ENCODE results near the gene HHAT. TPM values are rescaled to one million over a fixed set of nuclear protein-coding genes. Genes with fewer than 3 reads are reported as not detected.

The HHAT gene
- total and polyA plus RNA-seq, 9 of the 15 experiments (the other 6 are each of a cell fraction or from before 2014, with no cell fraction given): 0.07 to 0.16 (median 0.13) TPM; not detected in 1

DNA sequence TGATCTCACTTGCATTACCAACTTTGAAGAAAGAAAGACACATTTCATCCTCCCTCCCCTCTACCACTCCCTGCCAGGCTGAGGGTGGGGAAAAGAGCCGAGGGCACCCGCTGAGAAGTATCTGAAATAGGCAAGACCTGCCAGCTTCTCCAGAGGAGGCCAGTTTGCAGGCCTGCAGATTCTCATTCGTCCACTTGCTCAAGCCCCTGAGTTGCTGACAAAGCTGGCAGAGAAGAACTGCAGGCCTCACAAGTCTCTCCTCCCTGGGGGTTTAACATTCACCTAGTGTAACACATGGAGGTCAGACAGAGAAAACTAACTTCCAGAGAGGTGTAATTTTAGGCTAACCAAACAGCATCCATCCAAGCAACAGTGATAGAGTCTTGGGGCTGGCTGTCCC lies 376.4 kb downstream of the HHAT start:
- Histone ChIP-seq H4K20me1 (replicated peaks; ENCODE audit: control insufficient read depth, insufficient read depth, low read length) (no peaks in the 10 kb centered on the region), H3K4me3 (no peak overlapping the region), H2AFZ (ENCODE audit: low read depth, low read length) (no peak overlapping the region), H3K27ac (ENCODE audit: extremely low read depth, low read depth, low read length) (no peak overlapping the region), H3K9ac (ENCODE audit: insufficient read depth in 1 of 2, low read depth in 2 of 2, low read length in 2 of 2) (no peak overlapping the region), H3K4me1 (replicated peaks in 1 of 2; ENCODE audit: control insufficient read depth in 2 of 2, insufficient read depth in 2 of 2, low read length in 2 of 2) (no peaks in the 10 kb centered on the region), H3K9me1 (ENCODE audit: control insufficient read depth, insufficient read depth, low read length) (no peaks in the 10 kb centered on the region), H3K27me3 (ENCODE audit: control insufficient read depth in 2 of 2, insufficient read depth in 2 of 2, low read length in 2 of 2) (peaks cover 0 to 6% of the 10 kb centered on the region in 2 experiments; a peak in 3 of 5 replicates), H3K9me3 (replicated peaks; ENCODE audit: control insufficient read depth, insufficient read depth, low read depth, low read length) (no peaks in the 10 kb centered on the region), H3K4me2 (ENCODE audit: insufficient read depth, low read length) (no peak overlapping the region), H3K36me3 (ENCODE audit: control insufficient read depth, insufficient read depth, low read length) (no peaks in the 10 kb centered on the region), H3K79me2 (ENCODE audit: control insufficient read depth, insufficient read depth, low read length) (no peaks in the 10 kb centered on the region)
- ATAC-seq: no peak
- ChIA-PET CTCF (ENCODE audit: low intra/inter-chr PET ratio) (no interaction called here), POLR2A (no interaction called here)
- WGBS (ENCODE audit: insufficient coverage, low coverage, missing lambda C conversion rate): 0% methylated on average over 3 of the region's 3 CpGs
- in situ Hi-C loops (cut with MboI) (no loop called here), intact Hi-C loops (cut with micrococcal nuclease) (no loop called here)
- BruUV-seq (replicated peaks): no TSS peak
- DNase-seq (ENCODE audit: extremely low read depth in 1 of 4, low spot score in 3 of 4): no peak
- FAIRE-seq: no peak
- TF ChIP-seq ZNF217 (CRISPR knock-in tag; IDR thresholded peaks at IDR 0.05): no peak
- TF ChIP-seq ETV1 (tag; conservative IDR thresholded peaks at IDR 0.05; ENCODE audit: low read depth): no peak
- TF ChIP-seq, protein P1, sequence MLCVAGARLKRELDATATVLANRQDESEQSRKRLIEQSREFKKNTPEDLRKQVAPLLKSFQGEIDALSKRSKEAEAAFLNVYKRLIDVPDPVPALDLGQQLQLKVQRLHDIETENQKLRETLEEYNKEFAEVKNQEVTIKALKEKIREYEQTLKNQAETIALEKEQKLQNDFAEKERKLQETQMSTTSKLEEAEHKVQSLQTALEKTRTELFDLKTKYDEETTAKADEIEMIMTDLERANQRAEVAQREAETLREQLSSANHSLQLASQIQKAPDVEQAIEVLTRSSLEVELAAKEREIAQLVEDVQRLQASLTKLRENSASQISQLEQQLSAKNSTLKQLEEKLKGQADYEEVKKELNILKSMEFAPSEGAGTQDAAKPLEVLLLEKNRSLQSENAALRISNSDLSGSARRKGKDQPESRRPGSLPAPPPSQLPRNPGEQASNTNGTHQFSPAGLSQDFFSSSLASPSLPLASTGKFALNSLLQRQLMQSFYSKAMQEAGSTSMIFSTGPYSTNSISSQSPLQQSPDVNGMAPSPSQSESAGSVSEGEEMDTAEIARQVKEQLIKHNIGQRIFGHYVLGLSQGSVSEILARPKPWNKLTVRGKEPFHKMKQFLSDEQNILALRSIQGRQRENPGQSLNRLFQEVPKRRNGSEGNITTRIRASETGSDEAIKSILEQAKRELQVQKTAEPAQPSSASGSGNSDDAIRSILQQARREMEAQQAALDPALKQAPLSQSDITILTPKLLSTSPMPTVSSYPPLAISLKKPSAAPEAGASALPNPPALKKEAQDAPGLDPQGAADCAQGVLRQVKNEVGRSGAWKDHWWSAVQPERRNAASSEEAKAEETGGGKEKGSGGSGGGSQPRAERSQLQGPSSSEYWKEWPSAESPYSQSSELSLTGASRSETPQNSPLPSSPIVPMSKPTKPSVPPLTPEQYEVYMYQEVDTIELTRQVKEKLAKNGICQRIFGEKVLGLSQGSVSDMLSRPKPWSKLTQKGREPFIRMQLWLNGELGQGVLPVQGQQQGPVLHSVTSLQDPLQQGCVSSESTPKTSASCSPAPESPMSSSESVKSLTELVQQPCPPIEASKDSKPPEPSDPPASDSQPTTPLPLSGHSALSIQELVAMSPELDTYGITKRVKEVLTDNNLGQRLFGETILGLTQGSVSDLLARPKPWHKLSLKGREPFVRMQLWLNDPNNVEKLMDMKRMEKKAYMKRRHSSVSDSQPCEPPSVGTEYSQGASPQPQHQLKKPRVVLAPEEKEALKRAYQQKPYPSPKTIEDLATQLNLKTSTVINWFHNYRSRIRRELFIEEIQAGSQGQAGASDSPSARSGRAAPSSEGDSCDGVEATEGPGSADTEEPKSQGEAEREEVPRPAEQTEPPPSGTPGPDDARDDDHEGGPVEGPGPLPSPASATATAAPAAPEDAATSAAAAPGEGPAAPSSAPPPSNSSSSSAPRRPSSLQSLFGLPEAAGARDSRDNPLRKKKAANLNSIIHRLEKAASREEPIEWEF (CRISPR knock-in tag; IDR thresholded peaks at IDR 0.05): no peak
- TF ChIP-seq, protein P2, sequence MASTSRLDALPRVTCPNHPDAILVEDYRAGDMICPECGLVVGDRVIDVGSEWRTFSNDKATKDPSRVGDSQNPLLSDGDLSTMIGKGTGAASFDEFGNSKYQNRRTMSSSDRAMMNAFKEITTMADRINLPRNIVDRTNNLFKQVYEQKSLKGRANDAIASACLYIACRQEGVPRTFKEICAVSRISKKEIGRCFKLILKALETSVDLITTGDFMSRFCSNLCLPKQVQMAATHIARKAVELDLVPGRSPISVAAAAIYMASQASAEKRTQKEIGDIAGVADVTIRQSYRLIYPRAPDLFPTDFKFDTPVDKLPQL (IDR thresholded peaks at IDR 0.05; ENCODE audit: extremely low read depth, insufficient read length): no peak
- TF ChIP-seq, protein P3, sequence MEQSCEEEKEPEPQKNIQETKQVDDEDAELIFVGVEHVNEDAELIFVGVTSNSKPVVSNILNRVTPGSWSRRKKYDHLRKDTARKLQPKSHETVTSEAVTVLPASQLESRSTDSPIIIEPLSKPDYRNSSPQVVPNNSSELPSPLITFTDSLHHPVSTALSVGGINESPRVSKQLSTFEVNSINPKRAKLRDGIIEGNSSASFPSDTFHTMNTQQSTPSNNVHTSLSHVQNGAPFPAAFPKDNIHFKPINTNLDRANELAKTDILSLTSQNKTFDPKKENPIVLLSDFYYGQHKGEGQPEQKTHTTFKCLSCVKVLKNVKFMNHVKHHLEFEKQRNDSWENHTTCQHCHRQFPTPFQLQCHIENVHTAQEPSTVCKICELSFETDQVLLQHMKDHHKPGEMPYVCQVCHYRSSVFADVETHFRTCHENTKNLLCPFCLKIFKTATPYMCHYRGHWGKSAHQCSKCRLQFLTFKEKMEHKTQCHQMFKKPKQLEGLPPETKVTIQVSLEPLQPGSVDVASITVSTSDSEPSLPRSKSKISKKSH (CRISPR knock-in tag; IDR thresholded peaks at IDR 0.05): no peak
- no peak for TF ChIP-seq MCM5 (IDR thresholded peaks at IDR 0.05; ENCODE audit: low read depth)
- no peak for TF ChIP-seq FOXK1 (CRISPR knock-in tag; IDR thresholded peaks at IDR 0.05; ENCODE audit: borderline replicate concordance)
- TF ChIP-seq ZBTB8A (IDR thresholded peaks at IDR 0.05; ENCODE audit: partially characterized antibody): no peak
- no peak for TF ChIP-seq ZSCAN32 (CRISPR knock-in tag; IDR thresholded peaks at IDR 0.05)
- TF ChIP-seq, protein P4, sequence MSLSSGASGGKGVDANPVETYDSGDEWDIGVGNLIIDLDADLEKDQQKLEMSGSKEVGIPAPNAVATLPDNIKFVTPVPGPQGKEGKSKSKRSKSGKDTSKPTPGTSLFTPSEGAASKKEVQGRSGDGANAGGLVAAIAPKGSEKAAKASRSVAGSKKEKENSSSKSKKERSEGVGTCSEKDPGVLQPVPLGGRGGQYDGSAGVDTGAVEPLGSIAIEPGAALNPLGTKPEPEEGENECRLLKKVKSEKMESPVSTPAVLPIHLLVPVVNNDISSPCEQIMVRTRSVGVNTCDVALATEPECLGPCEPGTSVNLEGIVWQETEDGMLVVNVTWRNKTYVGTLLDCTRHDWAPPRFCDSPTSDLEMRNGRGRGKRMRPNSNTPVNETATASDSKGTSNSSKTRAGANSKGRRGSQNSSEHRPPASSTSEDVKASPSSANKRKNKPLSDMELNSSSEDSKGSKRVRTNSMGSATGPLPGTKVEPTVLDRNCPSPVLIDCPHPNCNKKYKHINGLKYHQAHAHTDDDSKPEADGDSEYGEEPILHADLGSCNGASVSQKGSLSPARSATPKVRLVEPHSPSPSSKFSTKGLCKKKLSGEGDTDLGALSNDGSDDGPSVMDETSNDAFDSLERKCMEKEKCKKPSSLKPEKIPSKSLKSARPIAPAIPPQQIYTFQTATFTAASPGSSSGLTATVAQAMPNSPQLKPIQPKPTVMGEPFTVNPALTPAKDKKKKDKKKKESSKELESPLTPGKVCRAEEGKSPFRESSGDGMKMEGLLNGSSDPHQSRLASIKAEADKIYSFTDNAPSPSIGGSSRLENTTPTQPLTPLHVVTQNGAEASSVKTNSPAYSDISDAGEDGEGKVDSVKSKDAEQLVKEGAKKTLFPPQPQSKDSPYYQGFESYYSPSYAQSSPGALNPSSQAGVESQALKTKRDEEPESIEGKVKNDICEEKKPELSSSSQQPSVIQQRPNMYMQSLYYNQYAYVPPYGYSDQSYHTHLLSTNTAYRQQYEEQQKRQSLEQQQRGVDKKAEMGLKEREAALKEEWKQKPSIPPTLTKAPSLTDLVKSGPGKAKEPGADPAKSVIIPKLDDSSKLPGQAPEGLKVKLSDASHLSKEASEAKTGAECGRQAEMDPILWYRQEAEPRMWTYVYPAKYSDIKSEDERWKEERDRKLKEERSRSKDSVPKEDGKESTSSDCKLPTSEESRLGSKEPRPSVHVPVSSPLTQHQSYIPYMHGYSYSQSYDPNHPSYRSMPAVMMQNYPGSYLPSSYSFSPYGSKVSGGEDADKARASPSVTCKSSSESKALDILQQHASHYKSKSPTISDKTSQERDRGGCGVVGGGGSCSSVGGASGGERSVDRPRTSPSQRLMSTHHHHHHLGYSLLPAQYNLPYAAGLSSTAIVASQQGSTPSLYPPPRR (CRISPR knock-in tag; IDR thresholded peaks at IDR 0.05; ENCODE audit: borderline replicate concordance): no peak
